HG03280 (cell line): Measurements from ENCODE around the gene CSE1L.
"Not testable (repeated sequence)": the region's sequence is repeated elsewhere in the genome, so short reads cannot be mapped to it uniquely, and the experiment has no call there.

ENCODE experiments used
- ATAC-seq: cut with Tn5 transposase; IDR thresholded peaks from one replicate; pipeline ENCODE4 v1.9.1; 2021; ENCODE audit warnings: mild to moderate bottlenecking, moderate library complexity; ENCODE audit not compliant: unreplicated experiment

CSE1L gene

GRCh38 chr20:49054056-49054643 is 8.0 kb downstream of the CSE1L start:
- peak; percentile 41 for ATAC-seq

- no peak for ATAC-seq
Measured at GRCh38 chr20:49063279-49063678, 17.2 kb downstream of the CSE1L start.

- no peak for ATAC-seq
Measured at GRCh38 chr20:49074521-49074920, 28.4 kb downstream of the CSE1L start.

- no peak for ATAC-seq
Measured at GRCh38 chr20:49078310-49078709, 32.2 kb downstream of the CSE1L start.

- not testable (repeated sequence) for ATAC-seq
Measured at GRCh38 chr20:49082295-49082694, 36.2 kb downstream of the CSE1L start.

GRCh38 chr20:49091104-49091503 is 45.0 kb downstream of the CSE1L start:
- ATAC-seq, result no peak

- no peak for ATAC-seq
Measured at GRCh38 chr20:49091762-49092161, 45.6 kb downstream of the CSE1L start.

- no peak for ATAC-seq
Measured at GRCh38 chr20:49096203-49096730, 50.2 kb downstream of the CSE1L start.

GRCh38 chr20:49097159-49097558 is 51.0 kb downstream of the CSE1L start:
- ATAC-seq, result no peak

GRCh38 chr20:49098136-49098535 is 52.0 kb downstream of the CSE1L start:
- ATAC-seq, result no peak

- ATAC-seq, result no peak
Measured at GRCh38 chr20:49099011-49099410, 52.9 kb downstream of the CSE1L start.

GRCh38 chr20:49100292-49100691 is 54.2 kb downstream of the CSE1L start:
- not testable (repeated sequence) for ATAC-seq

GRCh38 chr20:49100972-49101371 is 54.9 kb downstream of the CSE1L start:
- ATAC-seq, result no peak

- ATAC-seq, result no peak
Measured at GRCh38 chr20:49103019-49103418, 56.9 kb downstream of the CSE1L start.

GRCh38 chr20:49103647-49104364 is 57.7 kb downstream of the CSE1L start:
- no peak for ATAC-seq

GRCh38 chr20:49104365-49104648 is 58.2 kb downstream of the CSE1L start:
- no peak for ATAC-seq

- not testable (repeated sequence) for ATAC-seq
Measured at GRCh38 chr20:49104979-49105547, 59.0 kb downstream of the CSE1L start.

- ATAC-seq, result no peak
Measured at GRCh38 chr20:49106328-49106727, 60.2 kb downstream of the CSE1L start.

- no peak for ATAC-seq
Measured at GRCh38 chr20:49110767-49111694, 64.9 kb downstream of the CSE1L start.

GRCh38 chr20:49112596-49113274 is 66.6 kb downstream of the CSE1L start:
- no peak for ATAC-seq

GRCh38 chr20:49115564-49115963 is 69.5 kb downstream of the CSE1L start:
- no peak for ATAC-seq
